MCF 10A (cell line): Measurements from ENCODE around the gene SEMA3C. TPM values are rescaled to one million over a fixed set of nuclear protein-coding genes. Genes with fewer than 3 reads are reported as not detected.

ENCODE experiments used
- BruUV-seq: library from RNA; stranded (reverse); fragments of 400-500 nt; replicated peaks from 2 replicates; lab custom pipeline; 2021; lab: Mats Ljungman, UMichigan
- CTCF ChIA-PET: fragments of 300-600 bp; sonication (Branson Sonifier 250); formaldehyde crosslinking; extraction: SDS; loops from one replicate; lab custom pipeline; 2021; ENCODE audit warnings: antibody characterized with exemption, inconsistent platforms; lab: Yijun Ruan, JAX
- POLR2A ChIA-PET: fragments of 300-600, 350-650 bp; sonication (Branson Sonifier 250); formaldehyde crosslinking; extraction: SDS; loops from one replicate; lab custom pipeline; 2020; ENCODE audit warnings: antibody characterized with exemption, inconsistent platforms; lab: Yijun Ruan, JAX
- DNase-seq: peaks from one replicate; pipeline ENCODE4 v3.0.0-alpha.2; 2018; ENCODE audit not compliant: unreplicated experiment
- H3K27ac Mint-ChIP-seq: one replicate; pipeline ENCODE4 v1.8.0; 2022; ENCODE audit warnings: mild to moderate bottlenecking, low read depth, mixed read lengths; ENCODE audit not compliant: unreplicated experiment
- H3K27me3 Mint-ChIP-seq: one replicate; pipeline ENCODE4 v1.8.0; 2022; ENCODE audit warnings: mixed read lengths; ENCODE audit not compliant: insufficient read depth, unreplicated experiment
- H3K36me3 Mint-ChIP-seq: one replicate; pipeline ENCODE4 v1.8.0; 2022; ENCODE audit warnings: mild to moderate bottlenecking, moderate library complexity, mixed read lengths; ENCODE audit not compliant: insufficient read depth, unreplicated experiment
- H3K4me1 Mint-ChIP-seq: one replicate; pipeline ENCODE4 v1.8.0; 2022; ENCODE audit warnings: mixed read lengths; ENCODE audit not compliant: insufficient read depth, unreplicated experiment
- H3K4me3 Mint-ChIP-seq: one replicate; pipeline ENCODE4 v1.8.0; 2022; ENCODE audit warnings: mild to moderate bottlenecking, moderate library complexity, mixed read lengths; ENCODE audit not compliant: unreplicated experiment
- H3K9me3 Mint-ChIP-seq: one replicate; pipeline ENCODE4 v1.8.0; 2022; ENCODE audit warnings: mixed read lengths; ENCODE audit not compliant: unreplicated experiment
- CTCF ChIP-seq: fragments of 200-600 bp; IDR thresholded peaks from one replicate; pipeline ENCODE4 v1.8.0; 2022; ENCODE audit warnings: antibody characterized with exemption, mild to moderate bottlenecking; ENCODE audit not compliant: unreplicated experiment
- intact Hi-C: fragments of 100-400 bp; cut with micrococcal nuclease; formaldehyde crosslinking; loops from 2 replicates; pipeline ENCODE4 v1.14.1; 2022
- total RNA-seq: library from RNA; stranded (reverse); gene quantifications from 2 replicates; pipeline ENCODE4 v1.2.3, GENCODE V29; 2022

SEMA3C gene
- total RNA-seq, 1 experiment from 2014 or later = 140 TPM

GRCh38 chr7:80752954-80753690 lies 165.7 kb downstream of the SEMA3C start:
- ChIA-PET POLR2A (interaction anchor here (0.8 kb wide), 1 partner anchor 17 kb away, joined by 3 read pairs; no protein-coding TSS in a partner anchor), CTCF (interaction anchor here (0.6 kb wide), 1 partner anchor 1026 kb away, joined by 3 read pairs; no protein-coding TSS in a partner anchor)
- no peak for TF ChIP-seq CTCF
- no peaks in the 10 kb centered on the region for H3K4me1 Mint-ChIP-seq
- peaks cover 70% of the 10 kb centered on the region for H3K36me3 Mint-ChIP-seq
- no peak for DNase-seq
- no peak overlapping the region for H3K4me3 Mint-ChIP-seq
- H3K9me3 Mint-ChIP-seq = no peaks in the 10 kb centered on the region
- no peaks in the 10 kb centered on the region for H3K27me3 Mint-ChIP-seq
- intact Hi-C loops = no loop called here
- H3K27ac Mint-ChIP-seq = no peak overlapping the region
- no TSS peak for BruUV-seq

- Mint-ChIP-seq H3K27me3 (no peaks in the 10 kb centered on the region), H3K27ac (no peak overlapping the region), H3K4me3 (no peak overlapping the region), H3K36me3 (peaks cover 76% of the 10 kb centered on the region), H3K9me3 (no peaks in the 10 kb centered on the region), H3K4me1 (no peaks in the 10 kb centered on the region)
- ChIA-PET POLR2A (no interaction called here), CTCF (no interaction called here)
- TF ChIP-seq CTCF = no peak
- intact Hi-C loops = no loop called here
- BruUV-seq = no TSS peak
- DNase-seq = no peak
Measured at GRCh38 chr7:80749270-80749669, 169.6 kb downstream of the SEMA3C start.

- Mint-ChIP-seq H3K27me3 (no peaks in the 10 kb centered on the region), H3K27ac (no peak overlapping the region), H3K4me3 (no peak overlapping the region), H3K9me3 (no peaks in the 10 kb centered on the region), H3K36me3 (peaks cover 77% of the 10 kb centered on the region), H3K4me1 (no peaks in the 10 kb centered on the region)
- TF ChIP-seq CTCF = no peak
- BruUV-seq = no TSS peak
- no peak for DNase-seq
- CTCF ChIA-PET = no interaction called here
- intact Hi-C loops = no loop called here
- POLR2A ChIA-PET = interaction anchor here (1.0 to 1.8 kb wide), 2 partner anchors 17 to 25 kb away, joined by 3 to 4 read pairs; no protein-coding TSS in a partner anchor
Measured at GRCh38 chr7:80748363-80749042, 170.3 kb downstream of the SEMA3C start.

- Mint-ChIP-seq H3K27ac (no peak overlapping the region), H3K4me1 (peaks cover 13% of the 10 kb centered on the region), H3K9me3 (peaks cover 3% of the 10 kb centered on the region), H3K4me3 (no peak overlapping the region), H3K36me3 (peaks cover 33% of the 10 kb centered on the region), H3K27me3 (no peaks in the 10 kb centered on the region)
- ChIA-PET CTCF (no interaction called here), POLR2A (interaction anchor here (0.6 to 1.8 kb wide), 4 partner anchors 10 to 558 kb away, joined by 3 to 5 read pairs (median 4); no protein-coding TSS in a partner anchor)
- DNase-seq = peak; percentile 10
- TF ChIP-seq CTCF = no peak
- no TSS peak for BruUV-seq
- intact Hi-C loops = no loop called here
Measured at GRCh38 chr7:80740778-80741545, 177.9 kb downstream of the SEMA3C start.
